ENCODE results near the gene RAB3C. TPM values are rescaled to one million over a fixed set of nuclear protein-coding genes. Genes with fewer than 3 reads are reported as not detected.

RAB3C gene
- total RNA-seq, 1 experiment from 2014 or later: not detected

DNA sequence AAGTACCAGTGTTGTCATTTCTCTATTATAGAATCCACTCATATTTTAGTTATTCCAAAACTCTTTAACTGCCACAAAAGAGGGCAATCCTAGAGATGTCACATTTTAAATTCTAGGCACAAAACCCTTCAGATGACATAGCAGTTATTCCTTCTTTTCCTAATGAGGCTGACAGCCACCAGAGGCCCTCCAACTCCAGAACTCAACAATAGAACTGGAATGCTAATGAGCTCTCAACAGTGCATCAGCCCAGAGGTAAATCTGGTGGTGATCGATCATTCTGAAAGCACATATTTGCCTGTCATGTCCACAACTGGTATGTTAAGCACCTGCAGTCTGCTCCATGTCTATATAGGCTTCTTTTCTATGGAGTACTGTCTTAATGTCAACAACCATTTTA lies 40.2 kb upstream of the RAB3C start:
- no peak for TF ChIP-seq SIN3A (IDR thresholded peaks at IDR 0.05; ENCODE audit: borderline replicate concordance, insufficient read depth, low read depth, low read length)
- no peak for TF ChIP-seq TCF7L2 (IDR thresholded peaks at IDR 0.05; ENCODE audit: low read depth, low read length)
- DNase-seq (ENCODE audit: low read depth, low spot score): no peak
- Histone ChIP-seq H3K4me1 (ENCODE audit: control insufficient read depth, insufficient read depth, low read length) (no peaks in the 10 kb centered on the region), H3K36me3 (ENCODE audit: control insufficient read depth, insufficient read depth, low read length) (no peaks in the 10 kb centered on the region), H3K27ac (ENCODE audit: low read length) (no peak overlapping the region), H3K27me3 (ENCODE audit: control insufficient read depth, insufficient read depth, low read length) (no peaks in the 10 kb centered on the region), H3K4me3 (ENCODE audit: low read depth in 2 of 2, low read length in 2 of 2) (no peak overlapping the region), H3K9me3 (ENCODE audit: control insufficient read depth, insufficient read depth, low read depth, low read length) (no peaks in the 10 kb centered on the region)
- no peak for ATAC-seq
- intact Hi-C loops (cut with micrococcal nuclease; ENCODE audit: unreplicated experiment): no loop called here
- CTCF ChIA-PET: no interaction called here
- in situ Hi-C loops (cut with HindIII; ENCODE audit: low pct_unique_long_range_greater_than_20kb, low sequenced_read_pairs): no loop called here
- POLR2A ChIA-PET: no interaction called here
- BruUV-seq (replicated peaks): no TSS peak

- Histone ChIP-seq H3K9me3 (ENCODE audit: control insufficient read depth, insufficient read depth, low read depth, low read length) (no peaks in the 10 kb centered on the region), H3K27me3 (ENCODE audit: control insufficient read depth, insufficient read depth, low read length) (no peaks in the 10 kb centered on the region), H3K36me3 (ENCODE audit: control insufficient read depth, insufficient read depth, low read length) (no peaks in the 10 kb centered on the region), H3K27ac (ENCODE audit: low read length) (no peak overlapping the region), H3K4me3 (ENCODE audit: low read depth in 2 of 2, low read length in 2 of 2) (no peak overlapping the region), H3K4me1 (ENCODE audit: control insufficient read depth, insufficient read depth, low read length) (no peaks in the 10 kb centered on the region)
- ChIA-PET CTCF (no interaction called here), POLR2A (no interaction called here)
- intact Hi-C loops (cut with micrococcal nuclease; ENCODE audit: unreplicated experiment) (no loop called here), in situ Hi-C loops (cut with HindIII; ENCODE audit: low pct_unique_long_range_greater_than_20kb, low sequenced_read_pairs) (no loop called here)
- BruUV-seq (replicated peaks): no TSS peak
- DNase-seq (ENCODE audit: low read depth, low spot score) (no peak), ATAC-seq (no peak)
- TF ChIP-seq TCF7L2 (IDR thresholded peaks at IDR 0.05; ENCODE audit: low read depth, low read length): no peak
- TF ChIP-seq SIN3A (IDR thresholded peaks at IDR 0.05; ENCODE audit: borderline replicate concordance, insufficient read depth, low read depth, low read length): no peak
- TF ChIP-seq, protein P1, sequence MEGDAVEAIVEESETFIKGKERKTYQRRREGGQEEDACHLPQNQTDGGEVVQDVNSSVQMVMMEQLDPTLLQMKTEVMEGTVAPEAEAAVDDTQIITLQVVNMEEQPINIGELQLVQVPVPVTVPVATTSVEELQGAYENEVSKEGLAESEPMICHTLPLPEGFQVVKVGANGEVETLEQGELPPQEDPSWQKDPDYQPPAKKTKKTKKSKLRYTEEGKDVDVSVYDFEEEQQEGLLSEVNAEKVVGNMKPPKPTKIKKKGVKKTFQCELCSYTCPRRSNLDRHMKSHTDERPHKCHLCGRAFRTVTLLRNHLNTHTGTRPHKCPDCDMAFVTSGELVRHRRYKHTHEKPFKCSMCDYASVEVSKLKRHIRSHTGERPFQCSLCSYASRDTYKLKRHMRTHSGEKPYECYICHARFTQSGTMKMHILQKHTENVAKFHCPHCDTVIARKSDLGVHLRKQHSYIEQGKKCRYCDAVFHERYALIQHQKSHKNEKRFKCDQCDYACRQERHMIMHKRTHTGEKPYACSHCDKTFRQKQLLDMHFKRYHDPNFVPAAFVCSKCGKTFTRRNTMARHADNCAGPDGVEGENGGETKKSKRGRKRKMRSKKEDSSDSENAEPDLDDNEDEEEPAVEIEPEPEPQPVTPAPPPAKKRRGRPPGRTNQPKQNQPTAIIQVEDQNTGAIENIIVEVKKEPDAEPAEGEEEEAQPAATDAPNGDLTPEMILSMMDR (IDR thresholded peaks at IDR 0.05): no peak
- TF ChIP-seq POLR2AphosphoS5 (IDR thresholded peaks at IDR 0.05; ENCODE audit: low read depth, low read length): no peak
- TF ChIP-seq, protein P2, sequence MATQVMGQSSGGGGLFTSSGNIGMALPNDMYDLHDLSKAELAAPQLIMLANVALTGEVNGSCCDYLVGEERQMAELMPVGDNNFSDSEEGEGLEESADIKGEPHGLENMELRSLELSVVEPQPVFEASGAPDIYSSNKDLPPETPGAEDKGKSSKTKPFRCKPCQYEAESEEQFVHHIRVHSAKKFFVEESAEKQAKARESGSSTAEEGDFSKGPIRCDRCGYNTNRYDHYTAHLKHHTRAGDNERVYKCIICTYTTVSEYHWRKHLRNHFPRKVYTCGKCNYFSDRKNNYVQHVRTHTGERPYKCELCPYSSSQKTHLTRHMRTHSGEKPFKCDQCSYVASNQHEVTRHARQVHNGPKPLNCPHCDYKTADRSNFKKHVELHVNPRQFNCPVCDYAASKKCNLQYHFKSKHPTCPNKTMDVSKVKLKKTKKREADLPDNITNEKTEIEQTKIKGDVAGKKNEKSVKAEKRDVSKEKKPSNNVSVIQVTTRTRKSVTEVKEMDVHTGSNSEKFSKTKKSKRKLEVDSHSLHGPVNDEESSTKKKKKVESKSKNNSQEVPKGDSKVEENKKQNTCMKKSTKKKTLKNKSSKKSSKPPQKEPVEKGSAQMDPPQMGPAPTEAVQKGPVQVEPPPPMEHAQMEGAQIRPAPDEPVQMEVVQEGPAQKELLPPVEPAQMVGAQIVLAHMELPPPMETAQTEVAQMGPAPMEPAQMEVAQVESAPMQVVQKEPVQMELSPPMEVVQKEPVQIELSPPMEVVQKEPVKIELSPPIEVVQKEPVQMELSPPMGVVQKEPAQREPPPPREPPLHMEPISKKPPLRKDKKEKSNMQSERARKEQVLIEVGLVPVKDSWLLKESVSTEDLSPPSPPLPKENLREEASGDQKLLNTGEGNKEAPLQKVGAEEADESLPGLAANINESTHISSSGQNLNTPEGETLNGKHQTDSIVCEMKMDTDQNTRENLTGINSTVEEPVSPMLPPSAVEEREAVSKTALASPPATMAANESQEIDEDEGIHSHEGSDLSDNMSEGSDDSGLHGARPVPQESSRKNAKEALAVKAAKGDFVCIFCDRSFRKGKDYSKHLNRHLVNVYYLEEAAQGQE (IDR thresholded peaks at IDR 0.05; ENCODE audit: insufficient read depth in 1 of 2, low read depth in 2 of 2, low read length in 1 of 2): no peak
These were observed 39.2 kb upstream of the RAB3C start for GRCh38 chr5:58543723-58544122.

DNA sequence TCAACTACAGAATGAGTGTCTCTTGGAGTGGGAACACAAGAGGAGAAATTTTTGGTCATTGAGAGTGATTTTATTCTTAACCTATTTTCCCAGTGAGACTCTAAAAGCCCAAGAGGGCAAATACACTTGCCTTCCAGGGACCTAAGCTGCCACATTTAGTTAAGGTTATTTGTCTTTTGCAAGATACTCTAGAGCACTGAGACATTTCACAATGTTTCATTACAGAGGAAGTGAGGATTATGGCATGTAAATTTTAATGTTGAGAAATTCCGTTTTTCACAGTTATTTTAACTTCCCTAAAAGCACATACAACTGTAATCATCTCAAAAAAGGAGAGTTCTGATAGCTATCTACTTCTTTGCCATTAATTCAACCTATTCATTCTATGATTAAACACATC lies 38.7 kb upstream of the RAB3C start:
- no TSS peak for BruUV-seq (replicated peaks)
- no peaks in the 10 kb centered on the region for H3K27me3 ChIP-seq (ENCODE audit: control insufficient read depth, insufficient read depth, low read length)
- no peaks in the 10 kb centered on the region for H3K9me3 ChIP-seq (ENCODE audit: control insufficient read depth, insufficient read depth, low read depth, low read length)
- no peak for TF ChIP-seq SIN3A (IDR thresholded peaks at IDR 0.05; ENCODE audit: borderline replicate concordance, insufficient read depth, low read depth, low read length)
- TF ChIP-seq, protein P2 (IDR thresholded peaks at IDR 0.05; ENCODE audit: insufficient read depth in 1 of 2, low read depth in 2 of 2, low read length in 1 of 2): no peak
- no peak for TF ChIP-seq TCF7L2 (IDR thresholded peaks at IDR 0.05; ENCODE audit: low read depth, low read length)
- TF ChIP-seq, protein P1 (IDR thresholded peaks at IDR 0.05): no peak
- TF ChIP-seq POLR2AphosphoS5 (IDR thresholded peaks at IDR 0.05; ENCODE audit: low read depth, low read length): no peak
- H3K36me3 ChIP-seq (ENCODE audit: control insufficient read depth, insufficient read depth, low read length): no peaks in the 10 kb centered on the region
- ChIA-PET CTCF (no interaction called here), POLR2A (no interaction called here)
- H3K27ac ChIP-seq (ENCODE audit: low read length): no peak overlapping the region
- in situ Hi-C loops (cut with HindIII; ENCODE audit: low pct_unique_long_range_greater_than_20kb, low sequenced_read_pairs): no loop called here
- H3K4me3 ChIP-seq (ENCODE audit: low read depth in 2 of 2, low read length in 2 of 2): no peak overlapping the region
- intact Hi-C loops (cut with micrococcal nuclease; ENCODE audit: unreplicated experiment): no loop called here
- ATAC-seq (no peak), DNase-seq (ENCODE audit: low read depth, low spot score) (no peak)
- H3K4me1 ChIP-seq (ENCODE audit: control insufficient read depth, insufficient read depth, low read length): no peaks in the 10 kb centered on the region

All from Panc1 (cell line).